Measurements from ENCODE around the gene CYBRD1.

GRCh38 chr2:171487803-171488259 lies 34.4 kb upstream of the CYBRD1 start:
- TF ChIP-seq, protein P1, sequence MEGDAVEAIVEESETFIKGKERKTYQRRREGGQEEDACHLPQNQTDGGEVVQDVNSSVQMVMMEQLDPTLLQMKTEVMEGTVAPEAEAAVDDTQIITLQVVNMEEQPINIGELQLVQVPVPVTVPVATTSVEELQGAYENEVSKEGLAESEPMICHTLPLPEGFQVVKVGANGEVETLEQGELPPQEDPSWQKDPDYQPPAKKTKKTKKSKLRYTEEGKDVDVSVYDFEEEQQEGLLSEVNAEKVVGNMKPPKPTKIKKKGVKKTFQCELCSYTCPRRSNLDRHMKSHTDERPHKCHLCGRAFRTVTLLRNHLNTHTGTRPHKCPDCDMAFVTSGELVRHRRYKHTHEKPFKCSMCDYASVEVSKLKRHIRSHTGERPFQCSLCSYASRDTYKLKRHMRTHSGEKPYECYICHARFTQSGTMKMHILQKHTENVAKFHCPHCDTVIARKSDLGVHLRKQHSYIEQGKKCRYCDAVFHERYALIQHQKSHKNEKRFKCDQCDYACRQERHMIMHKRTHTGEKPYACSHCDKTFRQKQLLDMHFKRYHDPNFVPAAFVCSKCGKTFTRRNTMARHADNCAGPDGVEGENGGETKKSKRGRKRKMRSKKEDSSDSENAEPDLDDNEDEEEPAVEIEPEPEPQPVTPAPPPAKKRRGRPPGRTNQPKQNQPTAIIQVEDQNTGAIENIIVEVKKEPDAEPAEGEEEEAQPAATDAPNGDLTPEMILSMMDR (IDR thresholded peaks at IDR 0.05), result no peak
- no peak for TF ChIP-seq POLR2A (IDR thresholded peaks at IDR 0.05)

Measured in testis (tissue), 2 donors.